Nucleus accumbens (tissue), 56 donors: Measurements from ENCODE around the gene SRD5A3.

Source experiments
- DNase-seq, 56 donors: peaks; one replicate each; lab custom pipeline; 2025; lab: John Stamatoyannopoulos, UW

SRD5A3 gene

GRCh38 chr4:55369968-55370367 is 23.9 kb downstream of the SRD5A3 start:
- DNase-seq = no peak

- DNase-seq = peak in 1 of 56 donors; percentile 41
Measured at GRCh38 chr4:55372259-55372658, 26.2 kb downstream of the SRD5A3 start.

- DNase-seq = peak in 5 of 56 donors; percentile 12 to 19 (median 16)
Measured at GRCh38 chr4:55373461-55373860, 27.4 kb downstream of the SRD5A3 start.

- DNase-seq = no peak
Measured at GRCh38 chr4:55376698-55377097, 30.7 kb downstream of the SRD5A3 start.

- no peak for DNase-seq
Measured at GRCh38 chr4:55378617-55379467, 32.8 kb downstream of the SRD5A3 start.

- no peak for DNase-seq
Measured at GRCh38 chr4:55380576-55380975, 34.5 kb downstream of the SRD5A3 start.

- peak in 3 of 56 donors; percentile 7 to 21 (median 10) for DNase-seq
Measured at GRCh38 chr4:55381502-55381901, 35.5 kb downstream of the SRD5A3 start.

- no peak for DNase-seq
Measured at GRCh38 chr4:55382488-55383003, 36.5 kb downstream of the SRD5A3 start.

GRCh38 chr4:55385201-55385649 is 39.2 kb downstream of the SRD5A3 start:
- DNase-seq = no peak

GRCh38 chr4:55386073-55386472 is 40.0 kb downstream of the SRD5A3 start:
- DNase-seq = peak in 1 of 56 donors; percentile 25

- DNase-seq = no peak
Measured at GRCh38 chr4:55386840-55387239, 40.8 kb downstream of the SRD5A3 start.

GRCh38 chr4:55393461-55394320 is 47.6 kb downstream of the SRD5A3 start:
- peak in 38 of 56 donors; percentile 5 to 68 (median 32) for DNase-seq

- no peak for DNase-seq
Measured at GRCh38 chr4:55395218-55395528, 49.1 kb downstream of the SRD5A3 start.

GRCh38 chr4:55395529-55396307 is 49.7 kb downstream of the SRD5A3 start, which contains the start of gene TMEM165:
Gene TMEM165, plus strand, starts transcription at chr4:55395957. Its CDS starts 233 bp downstream, at chr4:55396190.
- DNase-seq = peak; percentile 44 to 93 (median 86)

GRCh38 chr4:55396308-55397125 is 50.5 kb downstream of the SRD5A3 start:
- peak in 26 of 56 donors; percentile 7 to 59 (median 30) for DNase-seq

GRCh38 chr4:55397126-55397436 is 51.0 kb downstream of the SRD5A3 start:
- DNase-seq = peak in 7 of 56 donors; percentile 8 to 51 (median 18)

- no peak for DNase-seq
Measured at GRCh38 chr4:55397520-55398321, 51.7 kb downstream of the SRD5A3 start.

- DNase-seq = no peak
Measured at GRCh38 chr4:55398461-55398860, 52.4 kb downstream of the SRD5A3 start.

- DNase-seq = peak in 2 of 56 donors; percentile 8 to 12
Measured at GRCh38 chr4:55398966-55399365, 52.9 kb downstream of the SRD5A3 start.
